OCI-M1 (cell line): ENCODE results near the gene MAMSTR.

Experiments
- DNase-seq: peaks from one replicate; lab custom pipeline; 2025; lab: John Stamatoyannopoulos, UW

The MAMSTR gene

GRCh38 chr19:48746110-48746509 is 26.6 kb upstream of the MAMSTR start:
- DNase-seq, result no peak

- peak; percentile 77 for DNase-seq
Measured at GRCh38 chr19:48745208-48745995, 25.9 kb upstream of the MAMSTR start.

DNA sequence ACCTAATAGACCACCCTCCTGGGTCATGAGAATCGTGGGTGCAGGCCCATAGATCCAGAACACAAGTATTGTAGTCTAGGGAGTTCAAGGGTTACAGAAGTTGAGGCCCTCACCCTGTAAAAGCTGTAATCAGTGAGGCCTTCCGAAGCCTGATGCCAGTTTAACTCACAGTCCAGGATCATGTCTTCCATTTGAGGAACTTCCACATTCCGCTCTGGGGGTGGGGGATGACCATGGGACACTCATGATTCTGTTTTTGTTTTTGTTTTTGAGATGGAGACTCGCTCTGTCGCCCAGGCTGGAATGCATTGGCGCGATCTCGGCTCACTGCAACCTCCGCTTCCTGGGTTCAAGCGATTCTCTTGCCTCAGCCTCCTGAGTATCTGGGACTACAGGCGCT is 22.6 kb upstream of the MAMSTR start:
- DNase-seq, result no peak

- peak; percentile 41 for DNase-seq
Measured at GRCh38 chr19:48741129-48741999, 21.8 kb upstream of the MAMSTR start.

GRCh38 chr19:48740164-48740972 is 20.8 kb upstream of the MAMSTR start, which contains the start of gene RASIP1:
Gene RASIP1, minus strand, starts transcription at chr19:48740610. Its CDS starts 328 bp downstream, at chr19:48740282.
- DNase-seq, result no peak

DNA sequence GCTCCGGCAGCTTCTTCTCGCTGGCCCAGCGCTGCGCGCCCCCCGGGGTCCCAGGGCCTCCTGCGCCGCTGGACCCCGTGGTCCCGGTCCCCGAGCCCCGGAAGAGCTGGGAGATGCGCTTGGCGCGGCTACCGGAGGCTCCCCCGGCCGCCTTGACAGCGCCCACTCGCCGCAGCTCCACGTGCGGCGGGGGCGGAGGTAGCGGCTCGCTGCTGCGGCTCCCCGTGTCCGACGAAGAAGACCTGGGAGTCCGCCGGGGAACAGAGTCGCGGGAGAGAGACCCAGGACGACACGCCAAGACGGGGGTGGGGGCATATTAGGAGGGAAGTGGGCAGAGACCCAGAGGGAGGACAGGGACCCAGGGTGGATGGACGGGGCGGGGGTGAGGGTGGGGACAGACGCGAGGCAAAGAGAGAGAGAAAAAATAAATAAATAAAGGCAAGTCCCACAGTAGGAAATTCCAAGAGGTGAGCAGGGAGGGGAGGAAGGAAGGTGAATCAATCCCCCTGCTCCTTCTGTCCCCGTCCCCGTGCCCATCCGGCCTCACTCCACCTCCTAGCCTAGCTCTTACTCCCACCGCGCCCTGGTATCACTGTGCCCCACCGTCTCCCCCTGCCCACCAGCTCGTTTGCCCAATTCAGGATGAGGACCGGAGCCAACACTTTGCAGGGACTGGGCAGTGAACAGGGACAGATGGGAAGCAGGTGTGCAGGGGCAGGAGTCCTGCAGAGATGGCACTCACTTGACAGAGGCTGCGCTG is 20.1 kb upstream of the MAMSTR start:
- no peak for DNase-seq

GRCh38 chr19:48738557-48739403 is 19.3 kb upstream of the MAMSTR start:
- DNase-seq, result peak; percentile 93

GRCh38 chr19:48737360-48737998 is 18.0 kb upstream of the MAMSTR start:
- DNase-seq, result no peak

DNA sequence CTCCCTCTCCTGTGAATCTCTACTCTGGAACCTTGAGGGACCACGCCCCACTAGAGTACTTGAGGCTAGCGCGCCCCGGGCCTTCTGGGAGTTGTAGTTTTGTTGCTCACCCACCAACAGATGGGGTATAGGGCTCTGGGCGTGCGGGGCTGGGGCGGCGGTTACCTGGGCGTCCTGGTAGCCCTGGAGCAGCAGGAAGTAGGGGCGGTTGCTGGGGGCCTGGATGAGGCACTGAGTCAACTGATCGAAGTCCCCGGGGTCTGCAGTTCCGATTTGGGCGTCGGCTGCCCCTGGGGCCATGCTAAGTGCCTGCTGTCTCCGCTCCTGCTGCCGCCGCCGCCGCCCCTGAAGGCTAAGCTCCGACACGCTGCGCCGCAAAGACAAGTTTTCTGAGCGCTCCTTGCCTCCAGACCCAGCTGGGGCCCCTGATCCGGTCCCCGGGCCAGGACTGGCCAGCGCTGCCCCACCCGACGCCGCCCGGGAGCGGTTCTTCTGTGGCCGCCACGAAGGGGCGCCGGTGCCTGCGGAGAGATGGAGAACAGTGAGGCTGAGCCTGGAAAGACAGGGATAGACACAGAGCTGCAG is 15.6 kb upstream of the MAMSTR start:
- DNase-seq, result no peak

GRCh38 chr19:48734625-48735024 is 15.1 kb upstream of the MAMSTR start:
- no peak for DNase-seq

- no peak for DNase-seq
Measured at GRCh38 chr19:48731452-48731851, 11.9 kb upstream of the MAMSTR start.

DNA sequence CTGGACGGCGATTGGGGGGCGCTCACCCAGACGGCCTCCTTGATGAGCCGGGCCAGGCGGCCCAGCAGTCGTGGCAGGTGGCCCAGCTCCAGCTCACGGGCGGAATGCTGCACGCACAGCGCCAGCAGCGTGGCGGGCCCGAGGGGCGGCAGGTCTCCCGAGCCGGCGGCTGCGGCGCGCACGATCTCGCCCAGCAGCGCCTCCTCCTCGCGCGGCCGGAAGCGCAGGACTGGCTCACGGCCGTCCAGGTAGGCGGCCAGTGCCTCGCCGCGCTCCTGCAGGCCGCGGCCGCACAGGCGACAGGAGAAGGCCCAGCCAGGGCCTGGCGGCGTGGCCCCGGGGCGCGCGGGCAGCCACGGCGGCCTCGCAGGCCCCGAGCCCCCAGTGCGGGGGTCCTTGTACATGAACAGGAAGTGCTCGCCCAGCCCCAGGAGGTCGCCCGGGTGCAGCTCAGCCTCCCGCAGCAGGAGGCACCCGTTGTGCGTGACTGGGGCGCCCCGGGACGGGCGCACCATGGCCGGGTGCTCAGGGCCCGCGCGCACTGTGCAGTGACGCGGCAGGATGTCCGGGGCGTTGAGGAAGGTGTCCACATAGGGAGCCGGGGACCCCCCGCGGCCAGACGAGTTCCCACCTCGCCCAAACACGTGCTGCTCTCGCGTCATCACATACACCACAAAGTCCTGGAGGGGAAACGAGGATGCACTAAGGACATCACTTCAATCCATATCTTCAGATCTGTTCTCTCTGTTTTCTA is 9.6 kb upstream of the MAMSTR start:
- DNase-seq, result no peak

- peak; percentile 53 for DNase-seq
Measured at GRCh38 chr19:48726556-48726955, 7.0 kb upstream of the MAMSTR start.

GRCh38 chr19:48724796-48725753 is 5.5 kb upstream of the MAMSTR start:
- DNase-seq, result peak; percentile 81

DNA sequence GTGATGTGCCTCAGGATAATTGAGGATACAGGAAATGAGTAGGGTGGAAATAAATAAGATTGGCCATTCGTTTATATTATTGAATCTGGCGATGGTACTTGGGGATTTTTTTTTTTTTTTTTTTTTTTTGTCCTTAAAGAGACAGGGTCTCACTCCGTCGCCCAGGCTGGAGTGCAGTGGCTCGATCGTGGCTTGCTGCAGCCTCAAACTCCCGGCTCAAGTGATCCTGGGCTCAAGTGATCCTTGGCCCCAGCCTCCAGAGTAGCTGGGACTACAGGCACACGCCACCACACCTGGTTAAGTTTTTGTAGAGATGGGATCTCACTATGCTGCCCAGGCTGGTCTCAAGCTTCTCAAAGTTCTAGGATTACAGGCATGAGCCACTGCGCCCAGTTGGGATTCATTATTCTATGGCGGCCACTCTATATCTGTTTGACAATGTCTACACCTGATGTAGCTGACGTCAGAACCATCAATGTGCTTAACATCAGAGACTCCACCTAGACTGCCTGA is 2.7 kb upstream of the MAMSTR start:
- DNase-seq, result no peak

- DNase-seq, result peak; percentile 97
Measured at GRCh38 chr19:48720613-48721296, 1.2 kb upstream of the MAMSTR start.

- no peak for DNase-seq
Measured at GRCh38 chr19:48720251-48720612, 707 bp upstream of the MAMSTR start.
